H1 (cell line): ENCODE results near the gene CLP1. TPM values are rescaled to one million over a fixed set of nuclear protein-coding genes. Genes with fewer than 3 reads are reported as not detected.

Source experiments
- CTCF ChIA-PET: fragments of 300-600 bp; sonication (Branson Sonifier 250); formaldehyde crosslinking; loops from one replicate; lab custom pipeline; 2021; ENCODE audit not compliant: partially characterized antibody; lab: Charles Lee
- POLR2A ChIA-PET: fragments of 300-600 bp; sonication (Branson Sonifier 250); formaldehyde crosslinking; loops from one replicate; lab custom pipeline; 2021; ENCODE audit warnings: inconsistent platforms; ENCODE audit not compliant: partially characterized antibody; lab: Charles Lee
- DNase-seq, 2 experiments: peaks; one replicate each; pipeline versions ENCODE4 v3.0.0 to v3.0.0-alpha.2; 2010 to 2022; ENCODE audit warnings: low spot score in 2 of 2, low read depth in 1 of 2, mixed read lengths in 1 of 2
- FAIRE-seq: peaks from 2 replicates; lab custom pipeline; 2011; peaks lifted over from hg19 to GRCh38; lab: Jason Lieb, UNC
- H2AFZ ChIP-seq: 2 replicates; pipeline ENCODE4 v1.8.1; 2012; ENCODE audit warnings: low read length, inconsistent platforms
- H2AK5ac ChIP-seq: 2 replicates; pipeline ENCODE4 v1.6.1; 2013; ENCODE audit warnings: low read depth, low read length
- H2BK120ac ChIP-seq: replicated peaks from 2 replicates; pipeline ENCODE3; 2013; ENCODE audit warnings: low read depth, low read length, inconsistent platforms
- H2BK12ac ChIP-seq: 2 replicates; pipeline ENCODE4 v1.6.1; 2013; ENCODE audit warnings: low read depth, low read length
- H2BK15ac ChIP-seq: 2 replicates; pipeline ENCODE4 v1.6.1; 2013; ENCODE audit warnings: low read length
- H2BK20ac ChIP-seq: 2 replicates; pipeline ENCODE4 v1.6.1; 2013; ENCODE audit warnings: low read length
- H2BK5ac ChIP-seq: 2 replicates; pipeline ENCODE4 v1.6.1; 2013; ENCODE audit warnings: low read depth, low read length
- H3K14ac ChIP-seq: 2 replicates; pipeline ENCODE4 v1.6.1; 2013; ENCODE audit warnings: inconsistent platforms; ENCODE audit not compliant: insufficient read length
- H3K18ac ChIP-seq: 2 replicates; pipeline ENCODE4 v1.6.1; 2013; ENCODE audit warnings: low read length; ENCODE audit errors: extremely low read depth
- H3K23ac ChIP-seq: 2 replicates; pipeline ENCODE4 v1.6.1; 2013; ENCODE audit warnings: inconsistent platforms; ENCODE audit not compliant: insufficient read length
- H3K23me2 ChIP-seq: 2 replicates; pipeline ENCODE4 v1.6.1; 2013; ENCODE audit warnings: low read depth, low read length
- H3K27ac ChIP-seq: 2 replicates; pipeline ENCODE4 v1.6.1; 2011; ENCODE audit warnings: low read depth, low read length, inconsistent platforms
- H3K27me3 ChIP-seq, 4 experiments: replicated peaks in 1 of 4; 1 replicate in 1 of 4; 2 replicates in 3 of 4; pipeline versions ENCODE4 v1.6.1 to v1.8.1; 2011 to 2013; ENCODE audit warnings: low read length in 3 of 4, mild to moderate bottlenecking in 3 of 4, inconsistent platforms in 2 of 4, mixed read lengths in 2 of 4, moderate library complexity in 1 of 4; ENCODE audit not compliant: control insufficient read depth in 3 of 4, insufficient read depth in 3 of 4; ENCODE audit errors: extremely low read depth in 1 of 4
- H3K36me3 ChIP-seq, 4 experiments: 2 replicates each; pipeline versions ENCODE4 v1.6.1 to v1.8.1; 2011 to 2013; ENCODE audit warnings: mild to moderate bottlenecking in 4 of 4, low read length in 3 of 4, moderate library complexity in 2 of 4, control low read depth in 1 of 4, inconsistent platforms in 1 of 4; ENCODE audit not compliant: insufficient read depth in 4 of 4, control insufficient read depth in 2 of 4
- H3K4ac ChIP-seq: replicated peaks from 2 replicates; pipeline ENCODE3; 2013; ENCODE audit warnings: low read length, low read depth, mixed read lengths, inconsistent platforms; ENCODE audit not compliant: insufficient read length
- H3K4me1 ChIP-seq, 4 experiments: replicated peaks in 1 of 4; 1 replicate in 1 of 4; 2 replicates in 3 of 4; pipeline versions ENCODE4 v1.6.1 to v1.8.1; 2011 to 2013; ENCODE audit warnings: low read length in 3 of 4, inconsistent platforms in 2 of 4, mixed read lengths in 1 of 4; ENCODE audit not compliant: insufficient read depth in 4 of 4, control insufficient read depth in 3 of 4
- H3K4me2 ChIP-seq, 2 experiments: 2 replicates each; pipeline versions ENCODE4 v1.6.1 to v1.8.1; 2011 to 2013; ENCODE audit warnings: low read depth in 2 of 2, low read length in 2 of 2, control low read depth in 1 of 2, inconsistent platforms in 1 of 2, mild to moderate bottlenecking in 1 of 2; ENCODE audit not compliant: insufficient read depth in 1 of 2
- H3K4me3 ChIP-seq, 4 experiments: fragments of 200-600, 300-600 bp in 1 of 4; sonication (generic), shearing (Covaris generic), sonication (Bioruptor Twin) in 1 of 4; 2 replicates each; pipeline versions ENCODE4 v1.5.1 to v1.8.1; 2011 to 2016; ENCODE audit warnings: low read length in 4 of 4, low read depth in 3 of 4, control low read depth in 2 of 4, inconsistent platforms in 2 of 4, mild to moderate bottlenecking in 2 of 4, mixed read lengths in 1 of 4, moderate library complexity in 1 of 4; ENCODE audit not compliant: insufficient read depth in 2 of 4; ENCODE audit errors: extremely low read depth in 1 of 4
- H3K56ac ChIP-seq: replicated peaks from 2 replicates; pipeline ENCODE3; 2013; ENCODE audit warnings: low read depth, mild to moderate bottlenecking, mixed read lengths, low read length, inconsistent platforms; ENCODE audit not compliant: insufficient read length
- H3K79me1 ChIP-seq: 2 replicates; pipeline ENCODE4 v1.6.1; 2013; ENCODE audit warnings: low read depth, low read length, control low read depth
- H3K79me2 ChIP-seq, 2 experiments: 2 replicates each; pipeline versions ENCODE4 v1.6.1 to v1.8.1; 2012 to 2013; ENCODE audit warnings: low read length in 2 of 2, mild to moderate bottlenecking in 2 of 2, inconsistent platforms in 1 of 2; ENCODE audit not compliant: insufficient read depth in 2 of 2, control insufficient read depth in 1 of 2
- H3K9ac ChIP-seq, 4 experiments: replicated peaks in 1 of 4; 1 replicate in 1 of 4; 2 replicates in 3 of 4; pipeline versions ENCODE4 v1.6.1 to v1.8.1; 2011 to 2013; ENCODE audit warnings: low read depth in 3 of 4, low read length in 3 of 4, control low read depth in 2 of 4, mild to moderate bottlenecking in 2 of 4, moderate library complexity in 2 of 4, inconsistent platforms in 1 of 4; ENCODE audit errors: extremely low read depth in 1 of 4
- H3K9me3 ChIP-seq, 2 experiments: 2 replicates each; pipeline versions ENCODE4 v1.6.1 to v1.8.1; 2012 to 2013; ENCODE audit warnings: mild to moderate bottlenecking in 2 of 2, moderate library complexity in 2 of 2, control low read depth in 1 of 2, inconsistent platforms in 1 of 2, low read depth in 1 of 2, low read length in 1 of 2, mixed read lengths in 1 of 2; ENCODE audit not compliant: insufficient read depth in 2 of 2
- H4K20me1 ChIP-seq, 2 experiments: replicated peaks in 1 of 2; 2 replicates each; pipeline versions ENCODE3 to v1.8.1; 2011 to 2013; ENCODE audit warnings: inconsistent platforms in 2 of 2, low read length in 2 of 2, mild to moderate bottlenecking in 1 of 2; ENCODE audit not compliant: insufficient read depth in 2 of 2, control insufficient read depth in 1 of 2
- H4K5ac ChIP-seq: 2 replicates; pipeline ENCODE4 v1.6.1; 2013; ENCODE audit warnings: low read length, low read depth, mixed read lengths, inconsistent platforms; ENCODE audit not compliant: insufficient read length
- H4K8ac ChIP-seq: 2 replicates; pipeline ENCODE4 v1.8.0; 2013; ENCODE audit warnings: mild to moderate bottlenecking, moderate library complexity, low read length, inconsistent platforms; ENCODE audit not compliant: insufficient read depth; ENCODE audit errors: extremely low read depth
- H4K91ac ChIP-seq: replicated peaks from 2 replicates; pipeline ENCODE3; 2013; ENCODE audit warnings: low read length, mixed read lengths, inconsistent platforms; ENCODE audit not compliant: insufficient read length
- ATF2 ChIP-seq: IDR thresholded peaks from 2 replicates; pipeline ENCODE4 v1.6.1; 2012; ENCODE audit warnings: low read length, inconsistent platforms
- BACH1 ChIP-seq: IDR thresholded peaks from 2 replicates; pipeline ENCODE4 v1.6.1; 2012; ENCODE audit warnings: low read length, improper control_type of control experiment
- JUND ChIP-seq: IDR thresholded peaks from 2 replicates; pipeline ENCODE4 v1.6.1; 2011; ENCODE audit warnings: mild to moderate bottlenecking, improper control_type of control experiment, low read length
- PHF8 ChIP-seq: fragments of 200-600 bp; sonication (generic); conservative IDR thresholded peaks from 2 replicates; pipeline ENCODE4 v1.7.1; 2012; ENCODE audit warnings: low read depth, mild to moderate bottlenecking, inconsistent platforms, low read length, moderate library complexity
- SAP30 ChIP-seq: fragments of 300-600 bp; sonication (generic); IDR thresholded peaks from 2 replicates; pipeline ENCODE4 v1.7.1; 2012; ENCODE audit warnings: low read length, moderate library complexity, mild to moderate bottlenecking, inconsistent platforms; ENCODE audit not compliant: insufficient read depth, insufficient replicate concordance
- SP1 ChIP-seq: IDR thresholded peaks from 2 replicates; pipeline ENCODE4 v1.6.1; 2011; ENCODE audit warnings: low read depth, low read length
- TAF1 ChIP-seq: IDR thresholded peaks from 2 replicates; pipeline ENCODE4 v1.6.1; 2011; ENCODE audit warnings: mild to moderate bottlenecking, low read depth, low read length
- WGBS, 2 experiments: shearing (Covaris generic) in 1 of 2; methylation state at CpG; one replicate each; pipeline versions ENCODE4 v1.1.6 to v1.1.7; 2013 to 2015; ENCODE audit warnings: low lambda C conversion rate in 2 of 2, mixed read lengths in 2 of 2, inconsistent platforms in 1 of 2, low coverage in 1 of 2, missing lambda C conversion rate in 1 of 2; ENCODE audit not compliant: insufficient replicate concordance in 2 of 2, insufficient coverage in 1 of 2, insufficient read length in 1 of 2; ENCODE audit errors: extremely low coverage in 1 of 2, missing lambda C conversion rate in 1 of 2; 5-methylcytosine and 5-hydroxymethylcytosine counted together
- polyA plus RNA-seq, 7 experiments: library from polyadenylated mRNA; depleted of rRNA in 3 of 7; stranded (reverse) in 5 of 7; unstranded in 2 of 7; fragments of >200 nt in 5 of 7; fragments of 200-250 nt in 2 of 7; gene quantifications; 1 replicate in 5 of 7; 2 replicates in 1 of 7; 4 replicates in 1 of 7; pipeline versions ENCODE4 v1.2.1 to v1.2.3, GENCODE V29; 2011 to 2013; ENCODE audit warnings: missing spikeins in 2 of 7, mixed read lengths in 2 of 7
- total RNA-seq: library from RNA; stranded (reverse); fragmentation: NEBNext Ultra II Directional; extraction: Animal tissue kit (Norgen Biotek cat#: 25700); gene quantifications from 2 replicates; pipeline ENCODE4 v1.2.1, GENCODE V29; 2021

The CLP1 gene
- total and polyA plus RNA-seq, 2 of the 8 experiments (the other 6 are each of a cell fraction or from before 2014, with no cell fraction given), result 29.4 to 29.9 TPM

DNA sequence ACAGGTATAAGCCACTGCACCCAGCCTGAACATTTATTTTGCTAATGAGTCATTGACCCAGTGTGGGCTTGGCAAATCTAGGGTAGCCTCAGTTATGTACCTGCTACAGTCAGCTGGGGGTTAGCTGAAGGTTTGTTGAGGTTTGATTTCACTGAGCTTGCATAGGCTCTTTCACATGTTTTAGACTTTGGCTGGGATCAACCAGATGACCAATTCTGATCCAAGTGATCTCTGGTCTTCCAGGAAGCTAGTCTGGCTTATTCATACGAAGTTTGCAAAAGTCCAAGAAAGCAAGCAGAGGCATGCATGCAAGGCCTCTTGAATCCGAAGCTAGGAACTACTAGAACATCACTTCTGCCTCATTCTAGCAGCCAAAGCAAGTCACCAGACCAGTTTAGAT is 39.1 kb upstream of the CLP1 start:
- H3K36me3 ChIP-seq, result peaks cover 0 to 18% (median 4%) of the 10 kb centered on the region in 4 experiments; a peak in 3 of 8 replicates
- no peak overlapping the region for H3K23ac ChIP-seq
- ChIA-PET POLR2A (interaction anchor here (1.4 to 51.1 kb wide), 3 partner anchors 13 to 44 kb away, joined by 5 to 1546 read pairs (median 8); partner anchors contain the start of genes CLP1 and YPEL4), CTCF (interaction anchor here (1.1 to 12.6 kb wide), 11 partner anchors 9 to 127 kb away, joined by 3 to 129 read pairs (median 5); partner anchors contain the start of gene SERPING1)
- no peaks in the 10 kb centered on the region for H3K27me3 ChIP-seq
- H4K5ac ChIP-seq, result no peak overlapping the region
- H2BK12ac ChIP-seq, result no peak overlapping the region
- no peak overlapping the region for H3K56ac ChIP-seq
- H2BK15ac ChIP-seq, result no peak overlapping the region
- no peak overlapping the region for H2BK120ac ChIP-seq
- H3K4me1 ChIP-seq, result no peaks in the 10 kb centered on the region
- 94% methylated on average over 2 of the region's 2 CpGs; no CpG with 5 or more reads in 1 of the 2 experiments for WGBS, 2 experiments
- no peak overlapping the region for H3K4ac ChIP-seq
- H3K14ac ChIP-seq, result no peak overlapping the region
- DNase-seq, result no peak
- no peak overlapping the region for H4K8ac ChIP-seq
- H3K9me3 ChIP-seq, result peaks cover 5 to 10% of the 10 kb centered on the region in 2 experiments; a peak in 3 of 4 replicates
- FAIRE-seq, result no peak
- H2BK5ac ChIP-seq, result no peak overlapping the region
- H2AK5ac ChIP-seq, result no peak overlapping the region
- no peak overlapping the region for H3K18ac ChIP-seq
- no peaks in the 10 kb centered on the region; the same call in 1 of the 2 replicates for H3K23me2 ChIP-seq
- H4K20me1 ChIP-seq, result no peaks in the 10 kb centered on the region
- H4K91ac ChIP-seq, result no peak overlapping the region
- H3K4me2 ChIP-seq, result no peak overlapping the region
- no peak overlapping the region for H3K27ac ChIP-seq
- TF ChIP-seq SP1 (no peak), BACH1 (no peak), PHF8 (no peak), ATF2 (no peak), SAP30 (no peak), TAF1 (no peak), JUND (no peak)
- no peaks in the 10 kb centered on the region for H3K79me2 ChIP-seq
- no peak overlapping the region for H3K9ac ChIP-seq
- no peak overlapping the region for H3K4me3 ChIP-seq
- no peaks in the 10 kb centered on the region for H3K79me1 ChIP-seq
- no peak overlapping the region for H2BK20ac ChIP-seq
- no peak overlapping the region for H2AFZ ChIP-seq
